HG02571 (cell line): Measurements from ENCODE around the gene SPTLC2.

ENCODE experiments used
- ATAC-seq: cut with Tn5 transposase; IDR thresholded peaks from one replicate; pipeline ENCODE4 v1.9.1; 2021; ENCODE audit warnings: mild to moderate bottlenecking, moderate library complexity; ENCODE audit not compliant: unreplicated experiment

Gene SPTLC2

GRCh38 chr14:77470224-77470870 lies 146.1 kb downstream of the SPTLC2 start:
- ATAC-seq, result no peak

GRCh38 chr14:77469539-77469938 lies 146.9 kb downstream of the SPTLC2 start:
- ATAC-seq, result no peak

GRCh38 chr14:77469067-77469505 lies 147.4 kb downstream of the SPTLC2 start:
- ATAC-seq, result no peak

GRCh38 chr14:77467801-77468200 lies 148.6 kb downstream of the SPTLC2 start:
- ATAC-seq, result no peak

- no peak for ATAC-seq
These were observed 157.2 kb downstream of the SPTLC2 start for GRCh38 chr14:77459072-77459723.

- peak; percentile 13 for ATAC-seq
These were observed 158.0 kb downstream of the SPTLC2 start for GRCh38 chr14:77458249-77458950.

- peak; percentile 86 for ATAC-seq
These were observed 158.8 kb downstream of the SPTLC2 start, which contains the start of the genes AHSA1 and VIPAS39 for GRCh38 chr14:77457522-77458248. Gene AHSA1, plus strand, starts transcription at chr14:77458093. Its CDS starts 97 bp downstream, at chr14:77458190. Gene VIPAS39, minus strand, starts transcription at chr14:77457601. Its CDS starts 3,499 bp downstream, at chr14:77454102.

GRCh38 chr14:77457115-77457521 lies 159.3 kb downstream of the SPTLC2 start:
- peak; percentile 5 for ATAC-seq
